GM18511 (cell line): ENCODE results near the gene PTPN22.
A peak's percentile ranks its signal among the peaks of the same experiment; 100 is the strongest.
"Not testable (repeated sequence)": the region's sequence is repeated elsewhere in the genome, so short reads cannot be mapped to it uniquely, and the experiment has no call there.

Experiments used
- ATAC-seq: cut with Tn5 transposase; IDR thresholded peaks from one replicate; pipeline ENCODE4 v1.9.1; 2021; ENCODE audit warnings: mild to moderate bottlenecking, moderate library complexity; ENCODE audit not compliant: unreplicated experiment

The PTPN22 gene

DNA sequence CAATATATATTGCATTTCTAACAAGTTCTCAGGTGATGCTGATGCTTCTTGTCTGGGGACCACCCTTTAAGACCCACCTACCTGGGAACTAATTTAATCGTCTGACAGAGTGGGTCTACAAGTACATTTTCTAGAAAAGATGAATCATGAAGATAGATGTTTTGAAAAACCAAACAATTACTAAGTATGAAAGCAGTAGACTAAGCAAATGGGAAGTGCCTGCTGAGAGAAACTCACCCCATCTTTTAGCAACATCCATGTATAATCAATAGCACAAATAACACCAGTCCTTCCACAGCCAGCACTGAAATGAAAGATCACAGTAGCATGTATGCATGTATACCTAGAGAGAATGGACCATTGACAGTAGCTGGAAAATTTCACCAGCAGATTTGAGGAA is 17.3 kb downstream of the PTPN22 start:
- ATAC-seq: no peak

DNA sequence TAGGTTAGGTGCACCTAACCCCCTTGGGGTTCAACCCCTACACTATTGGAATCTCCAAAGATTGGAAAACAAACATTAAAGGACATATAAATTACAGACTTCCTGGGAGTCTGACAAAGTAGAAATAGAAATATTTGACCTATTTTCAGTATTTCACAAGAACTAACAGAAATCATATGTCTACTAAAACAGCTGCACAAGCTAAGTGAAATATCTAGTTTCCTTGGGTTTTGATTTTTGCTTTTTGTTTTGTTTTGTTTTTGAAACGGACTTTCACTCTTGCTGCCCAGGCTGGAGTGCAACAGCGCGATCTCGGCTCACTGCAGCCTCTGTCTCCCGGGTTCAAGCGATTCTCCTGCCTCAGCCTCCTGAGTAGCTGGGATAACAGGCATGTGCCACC is 18.8 kb downstream of the PTPN22 start:
- ATAC-seq: not testable (repeated sequence)

DNA sequence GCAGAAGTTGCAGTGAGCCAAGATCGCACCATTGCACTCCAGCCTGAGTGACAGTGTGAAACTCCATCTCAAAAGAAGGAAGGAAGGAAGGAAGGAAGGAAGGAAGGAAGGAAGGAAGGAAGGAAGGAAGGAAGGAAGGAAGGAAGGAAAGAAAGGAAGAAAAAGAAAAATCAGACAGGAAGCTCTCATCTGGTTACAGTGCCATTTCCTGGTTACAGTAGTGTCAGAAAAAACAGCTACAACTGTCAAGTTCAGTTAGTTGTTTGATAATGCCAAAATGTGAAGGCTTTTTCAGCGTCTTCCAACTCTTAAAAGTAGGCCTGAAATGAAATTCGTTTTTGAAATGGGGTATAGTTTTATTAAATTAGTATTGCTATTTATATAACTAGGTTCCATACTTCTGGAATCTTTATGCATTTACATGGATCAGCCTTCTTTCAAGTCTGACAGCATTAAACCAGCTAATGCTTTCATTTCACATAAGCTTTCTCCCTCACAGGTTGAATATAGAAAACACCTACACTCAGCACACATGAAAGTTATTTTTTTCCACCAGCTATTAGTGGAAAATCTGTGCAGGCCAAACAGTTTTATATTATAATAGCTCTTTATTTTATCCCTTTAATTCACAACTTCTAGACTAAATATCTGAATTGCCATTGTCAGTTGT is 21.2 kb downstream of the PTPN22 start:
- ATAC-seq: no peak

DNA sequence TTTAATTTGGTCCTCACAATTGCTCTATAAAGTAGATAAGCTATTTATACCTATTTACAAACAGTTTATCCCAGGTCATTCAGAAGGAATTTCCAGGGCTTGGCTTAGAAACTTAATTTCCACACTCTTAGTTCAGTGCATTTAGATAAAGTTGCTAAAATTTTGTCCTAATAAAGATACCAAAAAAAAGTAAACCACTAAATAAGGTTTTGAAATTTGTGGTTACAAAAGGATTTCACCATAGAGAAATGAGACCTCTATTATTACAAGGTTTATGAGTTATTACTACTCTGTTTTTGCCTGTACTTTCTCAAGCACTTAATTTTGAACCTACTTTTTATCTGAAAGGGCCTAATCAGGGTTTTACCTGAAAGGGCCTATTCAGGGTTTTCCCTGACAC is 22.4 kb downstream of the PTPN22 start:
- ATAC-seq: no peak

DNA sequence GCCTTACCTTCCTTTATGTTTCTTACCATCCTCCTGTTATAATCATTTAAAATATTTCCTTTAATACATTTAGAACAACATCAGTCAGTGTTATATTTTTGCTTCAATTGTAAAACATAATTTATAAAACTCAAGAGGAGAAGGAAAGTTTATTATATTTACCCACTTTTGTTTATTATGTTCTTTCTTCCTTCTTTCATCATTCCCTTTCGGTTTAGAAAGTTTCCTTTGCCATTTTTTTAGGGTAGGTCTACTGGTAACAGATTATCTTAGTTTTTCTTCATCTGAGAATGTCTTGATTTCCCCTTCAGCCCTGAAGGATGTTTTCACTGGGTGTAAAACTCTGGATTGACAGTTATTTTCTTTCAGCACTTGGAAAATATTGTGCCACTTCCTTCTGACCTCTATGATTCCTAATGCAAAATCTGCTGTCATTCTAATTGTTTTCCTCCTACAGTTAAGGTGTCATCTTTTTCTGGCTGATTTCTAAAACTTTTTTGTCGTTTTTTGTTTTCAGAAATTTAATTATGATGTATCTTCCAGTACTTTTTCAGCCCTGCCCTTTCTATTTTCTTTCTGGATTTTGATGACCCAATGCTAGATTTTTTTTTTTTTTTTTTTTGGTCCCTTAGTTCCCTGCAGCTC is 25.0 kb downstream of the PTPN22 start:
- ATAC-seq: no peak

DNA sequence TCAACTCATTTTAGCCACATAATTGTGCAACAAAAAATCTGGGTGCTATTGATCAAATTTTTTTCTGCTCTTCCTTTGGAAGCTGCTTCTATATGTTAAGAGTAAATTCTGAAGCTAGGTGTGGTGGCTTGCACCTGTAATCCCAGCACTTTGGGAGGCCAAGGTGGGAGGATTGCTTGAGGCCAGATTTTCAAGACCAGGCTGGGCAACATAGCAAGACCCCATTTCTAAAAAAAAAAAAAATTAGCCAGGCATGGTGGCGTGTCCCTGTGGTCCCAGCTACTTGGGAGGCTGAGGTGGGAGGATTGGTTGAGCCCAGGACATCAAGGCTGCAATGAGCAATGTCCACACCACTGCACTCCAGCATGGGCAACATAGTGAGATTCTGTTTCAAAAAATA is 35.0 kb downstream of the PTPN22 start:
- ATAC-seq: no peak

DNA sequence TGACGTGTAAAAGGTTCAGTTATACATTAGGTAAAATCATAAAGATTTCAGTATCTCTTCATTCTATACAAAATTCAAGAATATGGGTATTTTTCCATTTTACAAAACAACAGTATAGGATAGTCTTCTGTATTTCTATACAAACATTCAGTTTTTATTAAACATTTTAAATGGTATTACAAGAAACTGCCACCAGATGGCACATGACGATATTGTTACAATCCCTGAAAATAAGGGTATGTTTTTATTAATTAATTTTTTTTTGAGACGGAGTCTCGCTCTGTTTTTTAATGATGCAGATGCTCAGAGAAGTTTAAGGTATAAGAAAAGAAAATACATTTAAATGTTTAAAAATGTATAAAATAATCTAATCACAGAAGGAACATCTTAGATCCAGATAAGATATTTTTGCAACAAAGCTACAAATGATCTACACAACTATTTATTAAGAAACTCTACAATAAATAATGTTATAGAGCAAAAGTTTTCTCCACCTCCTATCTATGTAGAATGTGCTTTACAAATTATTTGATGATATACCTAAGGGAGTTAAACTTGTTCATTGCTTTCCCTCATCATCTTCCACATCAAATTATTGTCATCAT is 35.7 kb downstream of the PTPN22 start:
- no peak for ATAC-seq

DNA sequence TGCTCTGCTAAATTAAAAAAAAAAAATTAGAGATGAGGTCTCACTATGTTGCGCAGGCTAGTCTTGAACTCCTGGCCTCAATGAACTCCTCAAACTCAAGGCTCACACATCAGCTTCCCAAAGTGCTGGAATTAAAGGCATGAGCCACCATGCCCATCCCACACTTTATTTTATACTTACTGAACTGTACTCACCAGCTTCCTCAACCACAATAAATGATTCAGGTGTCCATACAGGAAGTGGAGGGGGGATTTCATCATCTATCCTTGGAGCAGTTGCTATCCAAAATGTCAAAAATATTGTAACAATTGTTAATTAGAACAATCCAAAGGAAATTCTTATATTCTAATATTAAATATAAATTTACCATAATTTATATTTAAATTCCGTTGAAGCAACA is 36.8 kb downstream of the PTPN22 start:
- no peak for ATAC-seq

DNA sequence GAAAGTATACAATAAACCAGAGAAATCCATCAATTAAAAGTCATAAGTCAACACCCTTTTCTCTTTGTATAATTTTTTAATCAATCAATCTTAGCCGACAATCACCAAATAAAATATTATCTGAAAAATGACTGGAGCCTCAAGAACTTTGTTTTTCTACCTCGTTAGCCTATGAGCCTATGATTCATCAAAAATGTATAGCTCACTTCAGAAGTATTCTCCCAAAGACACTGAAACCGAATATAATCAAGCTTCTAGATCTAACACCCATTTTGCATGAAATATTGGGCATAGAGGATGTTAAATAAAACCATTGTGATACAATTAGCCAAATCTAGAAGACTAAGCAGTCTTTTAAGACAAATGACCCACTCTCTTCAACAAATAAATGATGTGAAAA is 41.5 kb downstream of the PTPN22 start:
- ATAC-seq: no peak

DNA sequence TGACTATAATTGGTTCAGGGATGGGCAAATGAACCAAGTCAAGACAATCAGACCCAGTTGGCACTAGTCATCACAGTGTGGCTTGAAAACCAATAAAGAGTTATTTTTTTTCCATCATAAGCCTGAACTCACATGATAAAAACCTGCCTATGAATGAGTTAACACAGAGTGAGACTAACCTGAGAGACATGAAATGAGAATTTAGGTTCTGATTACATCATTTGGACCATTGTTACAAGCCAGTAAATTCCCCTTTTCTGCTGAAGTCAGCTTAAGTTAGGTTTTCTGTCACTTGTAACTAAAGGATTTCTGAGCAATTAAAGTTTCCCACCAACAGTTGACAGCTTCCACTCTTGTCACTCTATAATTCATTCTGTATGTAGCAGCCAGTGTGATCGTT is 49.6 kb downstream of the PTPN22 start:
- ATAC-seq: no peak

DNA sequence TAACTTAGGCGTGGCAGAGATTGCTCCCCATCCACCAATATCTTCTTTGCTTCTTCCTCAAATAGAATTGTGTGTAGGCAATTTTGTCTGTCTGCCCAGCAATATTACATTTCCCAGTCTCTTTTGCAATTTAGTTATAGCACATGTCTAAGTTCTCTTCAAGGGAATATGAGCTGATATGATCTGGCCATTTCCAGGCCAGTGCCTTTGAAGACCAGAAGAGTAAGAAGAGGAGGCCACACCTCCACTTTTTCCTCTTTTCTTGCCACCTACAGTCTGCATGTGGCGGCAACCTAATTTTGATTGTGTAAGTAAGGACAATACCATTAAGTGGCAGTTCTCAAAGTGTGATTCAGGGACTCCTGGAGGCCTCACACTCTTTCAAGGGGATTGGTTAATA is 52.9 kb downstream of the PTPN22 start:
- no peak for ATAC-seq

DNA sequence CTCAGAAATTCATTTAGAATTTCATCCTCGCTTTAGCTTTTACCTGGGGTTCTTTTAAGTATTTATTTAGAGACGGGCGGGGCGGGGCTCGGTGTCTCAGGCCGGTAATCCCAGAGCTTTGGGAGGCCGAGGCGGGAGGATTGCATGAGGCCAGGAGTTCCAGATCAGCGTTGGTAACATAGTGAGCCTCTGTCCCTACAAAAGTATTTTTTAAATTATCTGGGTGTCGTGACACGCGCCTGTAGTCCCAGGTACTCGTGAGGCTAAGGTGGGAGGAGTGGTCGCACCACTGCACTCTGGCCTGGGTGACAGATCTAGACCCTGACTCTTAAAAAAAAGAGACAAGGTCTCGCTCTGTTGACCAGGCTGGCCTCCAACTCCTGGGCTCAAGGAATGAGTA is 58.3 kb downstream of the PTPN22 start:
- no peak for ATAC-seq

DNA sequence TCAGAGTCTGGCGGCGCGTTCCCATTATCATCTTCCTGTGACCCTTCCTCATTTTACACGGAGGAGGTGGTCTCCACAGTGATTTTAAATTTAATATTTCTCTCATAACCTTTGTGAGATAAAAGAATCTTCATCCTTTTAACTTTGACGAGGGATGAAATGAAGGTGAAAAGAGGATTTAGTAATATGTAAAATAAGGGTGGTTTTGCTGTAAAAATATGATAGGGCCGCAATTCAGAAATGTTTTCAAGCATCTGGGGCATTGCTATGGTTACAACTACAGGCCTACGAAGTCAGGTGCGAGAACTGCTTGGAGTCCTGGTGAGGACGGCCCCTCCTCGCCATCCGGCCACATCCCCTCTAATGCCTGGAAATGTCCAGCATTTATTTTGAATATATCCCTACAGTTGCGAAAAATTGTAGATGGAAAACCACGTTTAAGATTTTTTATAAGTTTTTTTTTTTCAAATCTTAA is 58.8 kb downstream of the PTPN22 start:
- ATAC-seq: no peak

DNA sequence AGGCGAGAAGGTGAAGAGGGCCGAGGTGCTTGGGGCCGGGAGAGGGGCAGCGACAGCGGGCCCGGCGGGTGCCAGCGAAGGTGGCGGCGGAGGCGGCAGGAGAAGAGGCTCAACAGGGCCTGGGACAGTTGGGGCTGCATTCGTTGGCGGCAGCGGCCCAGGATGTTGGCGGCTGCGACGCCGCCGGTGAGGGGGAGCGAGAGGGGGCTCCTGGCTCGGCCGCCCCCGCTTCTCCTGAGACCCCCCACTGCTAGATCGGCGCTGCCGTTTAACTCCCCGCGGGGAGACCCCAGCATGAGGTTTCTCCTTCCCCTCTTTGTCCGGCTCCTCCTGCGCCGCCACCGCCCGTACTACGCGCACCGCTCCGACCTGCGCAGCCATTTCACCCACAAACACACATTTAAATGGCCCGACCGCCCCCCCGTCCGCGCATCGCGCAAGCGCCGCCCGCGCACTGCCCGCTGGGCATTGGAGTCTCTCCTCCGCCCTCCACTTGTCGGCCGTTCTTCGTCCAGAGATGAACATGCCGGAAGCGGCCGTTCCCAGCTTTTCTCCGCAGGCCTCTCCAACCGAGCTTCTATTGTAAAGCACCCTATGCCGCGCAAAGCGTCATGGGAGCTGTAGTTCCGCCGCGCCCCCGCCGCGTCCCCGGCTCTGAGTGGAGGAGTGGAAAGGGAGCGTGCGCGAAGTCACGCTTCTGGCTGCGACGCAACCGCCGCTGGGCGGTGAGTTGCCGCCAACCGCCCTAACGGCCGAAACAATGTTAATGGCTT is 59.4 kb downstream of the PTPN22 start, which contains the start of gene RSBN1:
Gene RSBN1 (minus strand): TSS at position 589 of the 773 bp plus-strand sequence. CDS start 64 bp downstream, at position 525.
- ATAC-seq: peak; percentile 93

DNA sequence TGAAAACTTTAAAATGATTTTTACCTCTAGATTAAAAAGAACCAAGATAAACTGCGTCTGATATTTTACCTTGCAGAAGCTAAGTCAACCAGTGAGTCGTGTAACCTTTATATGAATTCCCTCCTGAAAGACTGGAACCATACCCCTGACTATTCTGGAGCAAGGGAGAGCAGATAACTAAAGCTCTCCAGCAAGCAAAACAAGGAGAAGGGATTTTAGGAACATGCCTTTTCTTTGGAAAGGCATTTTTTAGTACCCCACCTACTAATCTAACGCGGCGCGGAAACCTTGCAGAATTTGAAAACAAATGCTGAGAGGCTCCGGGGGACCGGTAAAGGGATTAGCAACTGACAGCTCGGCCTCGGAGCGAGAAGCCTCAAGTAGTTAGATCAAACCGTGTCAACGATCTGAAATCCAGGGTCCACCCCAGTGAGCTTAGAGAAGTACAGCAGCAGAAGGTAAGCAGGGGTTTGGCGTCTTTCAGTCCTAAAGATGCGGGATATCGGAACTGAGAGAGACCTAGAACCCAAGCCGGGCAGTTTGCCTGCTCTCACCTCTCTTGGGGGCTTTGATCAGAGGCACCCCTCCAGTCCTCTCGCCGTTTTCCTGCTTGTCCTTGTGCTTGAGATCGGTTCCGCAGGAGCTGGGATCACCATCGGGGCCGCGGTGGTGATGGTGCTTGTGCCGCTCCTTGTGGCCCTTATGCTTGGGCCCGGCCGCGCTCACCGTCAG is 60.2 kb downstream of the PTPN22 start:
- peak; percentile 34 for ATAC-seq

DNA sequence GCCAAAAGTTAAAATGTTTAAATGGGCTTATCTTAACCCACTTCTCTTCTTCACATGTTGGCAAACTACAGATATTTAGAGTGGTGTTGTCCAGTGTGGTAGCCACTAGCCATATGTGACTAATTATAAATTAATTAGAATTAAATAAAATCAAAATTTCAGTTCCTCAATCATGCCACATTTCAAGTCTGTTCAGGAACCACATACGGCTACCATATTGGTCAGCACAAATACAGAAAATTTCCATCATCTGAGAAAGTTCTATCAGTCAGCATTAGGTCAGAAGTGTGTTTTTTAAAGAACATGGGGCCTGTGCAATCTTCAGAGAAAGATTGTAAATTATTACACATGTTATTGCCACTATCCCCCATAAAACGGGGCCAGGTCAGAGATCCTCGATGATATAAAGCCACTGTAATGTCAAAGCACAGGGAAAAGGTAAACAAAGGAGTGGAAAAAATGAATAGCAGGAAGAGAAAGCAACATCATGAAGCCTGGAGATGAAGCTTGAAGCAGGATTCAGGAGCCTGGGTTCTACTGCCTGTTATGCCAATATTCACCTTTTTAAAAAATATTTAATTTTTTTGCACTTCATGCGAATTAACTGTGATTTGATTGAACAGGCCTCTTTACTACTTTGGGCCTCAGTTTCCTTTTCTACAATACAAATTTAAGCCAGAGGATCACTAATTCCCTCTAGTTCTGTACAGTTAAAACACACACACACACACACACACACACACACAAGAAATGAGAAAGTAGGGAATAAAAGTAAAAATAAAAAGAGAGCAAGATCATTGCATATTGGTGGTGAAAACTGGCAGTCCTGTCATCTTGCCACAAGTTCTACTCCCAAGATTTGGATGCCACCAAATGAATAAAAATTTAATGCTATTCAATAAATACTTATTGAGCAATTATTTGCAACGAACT is 61.6 kb downstream of the PTPN22 start:
- ATAC-seq: no peak

DNA sequence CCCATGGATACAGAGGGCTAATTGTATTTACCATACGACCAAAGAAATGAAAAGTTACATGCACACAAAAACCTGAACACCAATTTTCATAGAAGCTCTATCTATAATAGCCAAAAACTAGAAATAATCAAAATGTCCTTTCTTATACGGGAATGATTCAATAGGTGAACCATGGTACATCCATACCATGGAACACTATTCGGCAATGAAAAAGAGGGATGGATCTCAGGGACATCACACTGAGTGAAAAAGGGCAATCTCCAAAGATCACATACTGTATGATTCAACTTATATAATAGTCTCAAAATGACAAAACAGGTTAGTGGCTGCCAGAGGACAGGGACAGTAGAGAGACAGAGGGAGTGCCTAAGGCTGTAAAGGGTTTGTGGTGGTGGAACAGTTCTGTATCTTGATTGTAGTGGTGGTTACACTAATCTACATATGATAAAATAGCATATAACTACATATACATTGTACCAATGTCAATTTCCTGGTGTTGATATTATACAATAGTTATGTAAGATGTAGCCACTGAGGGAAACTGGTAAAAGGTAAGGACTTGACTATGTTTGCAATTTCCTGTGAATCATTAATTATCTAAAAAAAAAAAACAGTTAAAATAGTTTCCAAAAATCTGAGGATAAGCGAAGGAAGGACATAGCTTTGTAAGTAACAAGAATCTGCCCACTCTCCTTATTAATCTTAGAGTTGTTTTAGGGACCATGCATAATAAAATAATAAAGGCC is 62.9 kb downstream of the PTPN22 start:
- ATAC-seq: no peak

DNA sequence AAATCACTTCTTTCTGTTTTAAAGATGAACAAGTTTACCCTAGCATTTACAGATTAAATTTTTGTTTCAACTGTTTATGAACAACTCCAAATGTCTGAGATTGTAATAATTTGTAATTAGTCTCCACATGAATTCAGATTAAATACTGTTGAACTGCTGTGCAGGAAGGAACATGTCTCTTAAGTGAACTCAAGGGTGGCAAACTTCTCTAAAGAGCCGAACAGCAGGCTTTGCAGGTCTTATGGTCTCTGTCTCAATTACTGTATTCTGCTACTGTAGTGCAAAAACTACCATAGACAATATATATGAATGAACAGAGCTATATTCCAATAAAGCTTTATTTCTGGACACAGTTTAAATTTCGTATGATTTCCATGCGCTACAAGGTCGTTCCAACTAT is 65.9 kb downstream of the PTPN22 start:
- no peak for ATAC-seq

DNA sequence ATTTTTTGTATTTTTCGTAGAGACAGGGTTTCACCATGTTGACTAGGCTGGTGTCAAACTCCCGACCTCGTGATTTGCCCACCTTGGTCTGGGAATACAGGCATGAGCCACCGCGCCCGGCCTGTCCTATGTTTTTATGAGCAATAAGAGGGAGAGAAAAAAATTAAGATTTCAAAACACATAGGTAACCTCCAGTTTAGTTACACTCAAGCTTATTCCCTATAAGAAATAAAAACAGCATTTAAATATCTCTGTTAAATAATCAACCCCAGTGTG is 66.3 kb downstream of the PTPN22 start:
- ATAC-seq: no peak
